Measurements from ENCODE around the gene ENPP3.

Gene ENPP3

GRCh38 chr6:131688286-131688685 lies 51.2 kb downstream of the ENPP3 start:
- H3K4me2 ChIP-seq: no peak overlapping the region
- H3K36me3 ChIP-seq (ENCODE audit: insufficient read depth): no peaks in the 10 kb centered on the region
- H3K4me3 ChIP-seq (IDR thresholded peaks at IDR 0.05; ENCODE audit: insufficient read depth, low read depth, low read length): no peak overlapping the region
- TF ChIP-seq, protein P1, sequence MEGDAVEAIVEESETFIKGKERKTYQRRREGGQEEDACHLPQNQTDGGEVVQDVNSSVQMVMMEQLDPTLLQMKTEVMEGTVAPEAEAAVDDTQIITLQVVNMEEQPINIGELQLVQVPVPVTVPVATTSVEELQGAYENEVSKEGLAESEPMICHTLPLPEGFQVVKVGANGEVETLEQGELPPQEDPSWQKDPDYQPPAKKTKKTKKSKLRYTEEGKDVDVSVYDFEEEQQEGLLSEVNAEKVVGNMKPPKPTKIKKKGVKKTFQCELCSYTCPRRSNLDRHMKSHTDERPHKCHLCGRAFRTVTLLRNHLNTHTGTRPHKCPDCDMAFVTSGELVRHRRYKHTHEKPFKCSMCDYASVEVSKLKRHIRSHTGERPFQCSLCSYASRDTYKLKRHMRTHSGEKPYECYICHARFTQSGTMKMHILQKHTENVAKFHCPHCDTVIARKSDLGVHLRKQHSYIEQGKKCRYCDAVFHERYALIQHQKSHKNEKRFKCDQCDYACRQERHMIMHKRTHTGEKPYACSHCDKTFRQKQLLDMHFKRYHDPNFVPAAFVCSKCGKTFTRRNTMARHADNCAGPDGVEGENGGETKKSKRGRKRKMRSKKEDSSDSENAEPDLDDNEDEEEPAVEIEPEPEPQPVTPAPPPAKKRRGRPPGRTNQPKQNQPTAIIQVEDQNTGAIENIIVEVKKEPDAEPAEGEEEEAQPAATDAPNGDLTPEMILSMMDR (conservative IDR thresholded peaks at IDR 0.05; ENCODE audit: low read depth, low read length): no peak
- H3K4me1 ChIP-seq (ENCODE audit: low read depth, poor library complexity, severe bottlenecking): peaks cover 6% of the 10 kb centered on the region
- H2AFZ ChIP-seq (ENCODE audit: low read depth): no peak overlapping the region
- no peaks in the 10 kb centered on the region for H3K79me2 ChIP-seq (ENCODE audit: insufficient read depth, low read depth)
- H3K27ac ChIP-seq: no peak overlapping the region
- H3K9ac ChIP-seq: no peak overlapping the region
- H4K20me1 ChIP-seq (ENCODE audit: insufficient read depth): no peaks in the 10 kb centered on the region
- no peaks in the 10 kb centered on the region for H3K27me3 ChIP-seq (ENCODE audit: insufficient read depth, low read depth)

- H3K27me3 ChIP-seq (ENCODE audit: insufficient read depth, low read depth): no peaks in the 10 kb centered on the region
- H2AFZ ChIP-seq (ENCODE audit: low read depth): no peak overlapping the region
- no peak overlapping the region for H3K9ac ChIP-seq
- peaks cover 6% of the 10 kb centered on the region for H3K4me1 ChIP-seq (ENCODE audit: low read depth, poor library complexity, severe bottlenecking)
- H3K79me2 ChIP-seq (ENCODE audit: insufficient read depth, low read depth): no peaks in the 10 kb centered on the region
- no peak overlapping the region for H3K27ac ChIP-seq
- H3K4me3 ChIP-seq (IDR thresholded peaks at IDR 0.05; ENCODE audit: insufficient read depth, low read depth, low read length): no peak overlapping the region
- H3K36me3 ChIP-seq (ENCODE audit: insufficient read depth): no peaks in the 10 kb centered on the region
- TF ChIP-seq, protein P1 (conservative IDR thresholded peaks at IDR 0.05; ENCODE audit: low read depth, low read length): no peak
- no peaks in the 10 kb centered on the region for H4K20me1 ChIP-seq (ENCODE audit: insufficient read depth)
- H3K4me2 ChIP-seq: no peak overlapping the region
These were observed 54.9 kb downstream of the ENPP3 start for GRCh38 chr6:131692031-131692430.

GRCh38 chr6:131692589-131692988 lies 55.5 kb downstream of the ENPP3 start:
- Histone ChIP-seq H4K20me1 (ENCODE audit: insufficient read depth) (no peaks in the 10 kb centered on the region), H3K27me3 (ENCODE audit: insufficient read depth, low read depth) (no peaks in the 10 kb centered on the region), H3K9ac (no peak overlapping the region), H3K4me3 (IDR thresholded peaks at IDR 0.05; ENCODE audit: insufficient read depth, low read depth, low read length) (no peak overlapping the region), H3K36me3 (ENCODE audit: insufficient read depth) (no peaks in the 10 kb centered on the region), H3K4me1 (ENCODE audit: low read depth, poor library complexity, severe bottlenecking) (peaks cover 6% of the 10 kb centered on the region), H3K79me2 (ENCODE audit: insufficient read depth, low read depth) (no peaks in the 10 kb centered on the region), H3K4me2 (no peak overlapping the region), H3K27ac (no peak overlapping the region), H2AFZ (ENCODE audit: low read depth) (no peak overlapping the region)
- TF ChIP-seq, protein P1 (conservative IDR thresholded peaks at IDR 0.05; ENCODE audit: low read depth, low read length): no peak

- Histone ChIP-seq H3K27ac (no peak overlapping the region), H3K9ac (no peak overlapping the region), H3K4me3 (IDR thresholded peaks at IDR 0.05; ENCODE audit: insufficient read depth, low read depth, low read length) (no peak overlapping the region), H3K4me2 (no peak overlapping the region), H3K79me2 (ENCODE audit: insufficient read depth, low read depth) (no peaks in the 10 kb centered on the region), H3K4me1 (ENCODE audit: low read depth, poor library complexity, severe bottlenecking) (peaks cover 3% of the 10 kb centered on the region), H2AFZ (ENCODE audit: low read depth) (no peak overlapping the region), H3K36me3 (ENCODE audit: insufficient read depth) (no peaks in the 10 kb centered on the region), H4K20me1 (ENCODE audit: insufficient read depth) (no peaks in the 10 kb centered on the region), H3K27me3 (ENCODE audit: insufficient read depth, low read depth) (no peaks in the 10 kb centered on the region)
- TF ChIP-seq, protein P1 (conservative IDR thresholded peaks at IDR 0.05; ENCODE audit: low read depth, low read length): no peak
These were observed 56.3 kb downstream of the ENPP3 start for GRCh38 chr6:131693384-131693783.
